ENCODE data around the gene C1orf116.

DNA sequence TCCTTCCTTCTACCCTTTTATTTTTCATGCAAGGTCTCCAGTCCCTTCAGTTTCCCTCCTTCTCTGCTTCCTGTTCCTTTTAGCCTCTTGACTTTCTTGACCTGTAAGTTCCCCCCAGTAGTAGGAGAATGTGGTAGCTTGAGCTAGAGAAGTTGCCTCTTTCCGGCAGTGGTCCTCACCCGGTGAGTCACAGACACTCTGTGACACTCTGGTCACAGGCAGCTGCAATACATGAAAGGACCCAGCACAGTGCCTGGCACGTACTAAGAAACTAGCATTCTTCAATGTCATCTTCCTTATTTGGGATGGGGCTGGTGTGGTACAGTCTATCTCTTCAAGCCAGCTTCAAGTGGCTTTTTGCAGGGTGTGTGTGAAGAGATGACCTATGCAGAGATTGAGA is 36.5 kb upstream of the C1orf116 start:
- no peak for TF ChIP-seq EZH2 (IDR thresholded peaks at IDR 0.05; ENCODE audit: low read depth)
- TF ChIP-seq, protein P1, sequence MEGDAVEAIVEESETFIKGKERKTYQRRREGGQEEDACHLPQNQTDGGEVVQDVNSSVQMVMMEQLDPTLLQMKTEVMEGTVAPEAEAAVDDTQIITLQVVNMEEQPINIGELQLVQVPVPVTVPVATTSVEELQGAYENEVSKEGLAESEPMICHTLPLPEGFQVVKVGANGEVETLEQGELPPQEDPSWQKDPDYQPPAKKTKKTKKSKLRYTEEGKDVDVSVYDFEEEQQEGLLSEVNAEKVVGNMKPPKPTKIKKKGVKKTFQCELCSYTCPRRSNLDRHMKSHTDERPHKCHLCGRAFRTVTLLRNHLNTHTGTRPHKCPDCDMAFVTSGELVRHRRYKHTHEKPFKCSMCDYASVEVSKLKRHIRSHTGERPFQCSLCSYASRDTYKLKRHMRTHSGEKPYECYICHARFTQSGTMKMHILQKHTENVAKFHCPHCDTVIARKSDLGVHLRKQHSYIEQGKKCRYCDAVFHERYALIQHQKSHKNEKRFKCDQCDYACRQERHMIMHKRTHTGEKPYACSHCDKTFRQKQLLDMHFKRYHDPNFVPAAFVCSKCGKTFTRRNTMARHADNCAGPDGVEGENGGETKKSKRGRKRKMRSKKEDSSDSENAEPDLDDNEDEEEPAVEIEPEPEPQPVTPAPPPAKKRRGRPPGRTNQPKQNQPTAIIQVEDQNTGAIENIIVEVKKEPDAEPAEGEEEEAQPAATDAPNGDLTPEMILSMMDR (conservative IDR thresholded peaks at IDR 0.05): no peak
